HG02763 (cell line): ENCODE results near the gene LRMDA.

Source experiments
- ATAC-seq: cut with Tn5 transposase; IDR thresholded peaks from one replicate; pipeline ENCODE4 v1.9.1; 2021; ENCODE audit warnings: mild to moderate bottlenecking, moderate library complexity; ENCODE audit not compliant: unreplicated experiment

The LRMDA gene

GRCh38 chr10:76086761-76087639 is 655.6 kb downstream of the LRMDA start:
- no peak for ATAC-seq

GRCh38 chr10:76088008-76088407 is 656.6 kb downstream of the LRMDA start:
- ATAC-seq = no peak

GRCh38 chr10:76088980-76089379 is 657.6 kb downstream of the LRMDA start:
- no peak for ATAC-seq

- ATAC-seq = no peak
Observed at GRCh38 chr10:76089556-76090180, 658.2 kb downstream of the LRMDA start.

- ATAC-seq = no peak
Observed at GRCh38 chr10:76091926-76092325, 660.5 kb downstream of the LRMDA start.

- ATAC-seq = no peak
Observed at GRCh38 chr10:76106611-76107010, 675.2 kb downstream of the LRMDA start.

GRCh38 chr10:76108563-76109359 is 677.3 kb downstream of the LRMDA start:
- ATAC-seq = no peak

GRCh38 chr10:76111404-76111803 is 680.0 kb downstream of the LRMDA start:
- no peak for ATAC-seq

GRCh38 chr10:76111986-76112825 is 680.8 kb downstream of the LRMDA start:
- no peak for ATAC-seq

GRCh38 chr10:76112826-76113150 is 681.4 kb downstream of the LRMDA start:
- no peak for ATAC-seq

- no peak for ATAC-seq
Observed at GRCh38 chr10:76113952-76114351, 682.5 kb downstream of the LRMDA start.

GRCh38 chr10:76114581-76115001 is 683.2 kb downstream of the LRMDA start:
- no peak for ATAC-seq

GRCh38 chr10:76115131-76115470 is 683.7 kb downstream of the LRMDA start:
- ATAC-seq = no peak

- ATAC-seq = no peak
Observed at GRCh38 chr10:76115471-76116155, 684.2 kb downstream of the LRMDA start.

- ATAC-seq = no peak
Observed at GRCh38 chr10:76116523-76116922, 685.1 kb downstream of the LRMDA start.

GRCh38 chr10:76117949-76118348 is 686.5 kb downstream of the LRMDA start:
- ATAC-seq = no peak

GRCh38 chr10:76119036-76119435 is 687.6 kb downstream of the LRMDA start:
- ATAC-seq = no peak

- no peak for ATAC-seq
Observed at GRCh38 chr10:76119515-76119914, 688.1 kb downstream of the LRMDA start.

- ATAC-seq = no peak
Observed at GRCh38 chr10:76122056-76122455, 690.6 kb downstream of the LRMDA start.

- ATAC-seq = no peak
Observed at GRCh38 chr10:76124280-76124679, 692.9 kb downstream of the LRMDA start.
